GM12892 (cell line): ENCODE measurements around the gene TAS1R1.

Experiments
- DNase-seq: peaks from one replicate; pipeline ENCODE4 v3.0.0; 2011; ENCODE audit not compliant: insufficient read length
- FAIRE-seq: peaks from 2 replicates; lab custom pipeline; 2011; peaks lifted over from hg19 to GRCh38; lab: Jason Lieb, UNC
- POLR2A ChIP-seq: IDR thresholded peaks from 2 replicates; pipeline ENCODE4 v1.6.1; 2011; ENCODE audit warnings: low read depth, low read length, control low read depth
- POLR2AphosphoS5 ChIP-seq: IDR thresholded peaks from 2 replicates; pipeline ENCODE4 v1.6.1; 2011; ENCODE audit warnings: low read depth, low read length, control low read depth
- TAF1 ChIP-seq: IDR thresholded peaks from 2 replicates; pipeline ENCODE4 v1.6.1; 2011; ENCODE audit warnings: low read depth, mild to moderate bottlenecking, control low read depth, low read length, borderline replicate concordance

TAS1R1 gene

GRCh38 chr1:6586404-6586816 lies 31.3 kb downstream of the TAS1R1 start:
- FAIRE-seq = no peak
- DNase-seq = no peak
- TF ChIP-seq POLR2A = no peak
- 0 out of 2 replicates have a peak, but pooled peaks have one; percentile 23 for TF ChIP-seq POLR2AphosphoS5

DNA sequence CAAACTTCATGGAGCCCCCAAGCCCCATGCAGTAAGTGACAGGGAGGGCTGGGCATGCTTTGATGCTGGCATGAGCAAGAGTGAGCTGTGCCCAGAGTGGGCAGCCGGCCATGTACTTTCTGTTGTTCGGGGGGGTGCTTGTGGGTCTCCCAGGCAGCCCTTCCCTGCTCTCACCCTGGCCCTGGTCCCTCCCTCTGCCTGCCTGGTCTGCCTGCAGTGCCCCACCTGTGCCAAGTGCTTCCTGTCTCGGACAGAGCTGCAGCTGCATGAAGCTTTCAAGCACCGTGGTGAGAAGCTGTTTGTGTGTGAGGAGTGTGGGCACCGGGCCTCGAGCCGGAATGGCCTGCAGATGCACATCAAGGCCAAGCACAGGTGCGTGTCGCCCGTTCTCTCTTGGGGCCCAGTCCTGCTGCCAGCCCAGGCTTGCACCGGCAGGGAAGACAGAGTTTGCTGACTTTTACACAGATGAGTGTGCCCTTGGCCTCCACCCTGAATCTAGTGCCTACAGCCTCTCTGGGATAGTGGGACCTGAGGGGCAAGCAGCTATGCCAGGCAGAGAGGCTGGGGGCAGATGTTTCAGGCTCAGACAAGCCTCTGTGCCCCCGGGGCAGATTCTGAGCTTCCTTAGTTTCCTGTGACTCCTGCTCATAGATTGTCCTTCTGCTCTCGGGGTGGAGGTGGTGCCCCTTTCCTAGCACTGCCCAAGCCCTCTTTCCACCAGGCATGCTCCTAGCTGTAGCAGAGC lies 32.3 kb downstream of the TAS1R1 start:
- FAIRE-seq = no peak
- TF ChIP-seq TAF1 (no peak), POLR2A (no peak), POLR2AphosphoS5 (no peak)
- no peak for DNase-seq

DNA sequence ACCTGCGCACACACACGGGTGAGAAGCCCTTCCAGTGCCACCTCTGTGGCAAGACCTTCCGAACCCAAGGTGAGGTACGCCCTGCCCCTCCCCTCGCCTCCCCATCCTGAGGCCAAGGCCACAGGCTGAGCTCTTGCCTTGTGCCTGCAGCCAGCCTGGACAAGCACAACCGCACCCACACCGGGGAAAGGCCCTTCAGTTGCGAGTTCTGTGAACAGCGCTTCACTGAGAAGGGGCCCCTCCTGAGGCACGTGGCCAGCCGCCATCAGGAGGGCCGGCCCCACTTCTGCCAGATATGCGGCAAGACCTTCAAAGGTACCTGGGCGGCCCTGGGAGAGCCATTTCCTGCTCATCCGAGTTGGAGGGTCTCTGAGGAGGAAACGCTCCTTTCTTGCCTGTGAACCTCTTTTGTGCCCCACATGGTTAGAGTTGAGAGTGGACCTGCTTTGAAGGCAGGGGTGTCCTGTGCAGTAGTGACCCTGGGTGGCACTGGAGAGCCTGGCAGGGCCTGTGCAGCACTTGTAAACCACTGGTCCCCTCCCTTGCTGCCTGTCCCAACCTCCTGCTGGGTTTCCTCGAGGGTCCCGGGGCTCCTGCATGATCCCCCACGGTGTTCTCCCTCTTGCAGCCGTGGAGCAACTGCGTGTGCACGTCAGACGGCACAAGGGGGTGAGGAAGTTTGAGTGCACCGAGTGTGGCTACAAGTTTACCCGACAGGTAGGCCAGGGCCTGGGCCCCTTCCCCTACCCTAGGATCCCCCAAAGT lies 33.2 kb downstream of the TAS1R1 start:
- TF ChIP-seq POLR2AphosphoS5 (no peak), TAF1 (no peak), POLR2A (no peak)
- no peak for DNase-seq
- FAIRE-seq = no peak

DNA sequence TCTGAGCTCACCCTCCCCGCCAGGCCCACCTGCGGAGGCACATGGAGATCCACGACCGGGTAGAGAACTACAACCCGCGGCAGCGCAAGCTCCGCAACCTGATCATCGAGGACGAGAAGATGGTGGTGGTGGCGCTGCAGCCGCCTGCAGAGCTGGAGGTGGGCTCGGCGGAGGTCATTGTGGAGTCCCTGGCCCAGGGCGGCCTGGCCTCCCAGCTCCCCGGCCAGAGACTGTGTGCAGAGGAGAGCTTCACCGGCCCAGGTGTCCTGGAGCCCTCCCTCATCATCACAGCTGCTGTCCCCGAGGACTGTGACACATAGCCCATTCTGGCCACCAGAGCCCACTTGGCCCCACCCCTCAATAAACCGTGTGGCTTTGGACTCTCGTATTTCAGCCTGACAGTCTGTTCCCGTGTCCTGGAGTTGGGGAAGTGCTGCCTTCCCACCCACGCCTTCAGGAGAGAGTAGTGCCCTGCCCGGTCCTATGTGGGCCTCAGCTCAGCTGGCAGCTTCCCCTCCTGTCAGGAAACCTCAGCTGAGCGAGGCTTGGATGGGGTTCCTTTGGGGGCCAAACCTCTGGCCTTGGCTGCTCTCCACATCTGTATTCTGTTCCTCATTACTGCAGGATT lies 33.9 kb downstream of the TAS1R1 start:
- TF ChIP-seq POLR2A (no peak), TAF1 (no peak), POLR2AphosphoS5 (no peak)
- no peak for FAIRE-seq

DNA sequence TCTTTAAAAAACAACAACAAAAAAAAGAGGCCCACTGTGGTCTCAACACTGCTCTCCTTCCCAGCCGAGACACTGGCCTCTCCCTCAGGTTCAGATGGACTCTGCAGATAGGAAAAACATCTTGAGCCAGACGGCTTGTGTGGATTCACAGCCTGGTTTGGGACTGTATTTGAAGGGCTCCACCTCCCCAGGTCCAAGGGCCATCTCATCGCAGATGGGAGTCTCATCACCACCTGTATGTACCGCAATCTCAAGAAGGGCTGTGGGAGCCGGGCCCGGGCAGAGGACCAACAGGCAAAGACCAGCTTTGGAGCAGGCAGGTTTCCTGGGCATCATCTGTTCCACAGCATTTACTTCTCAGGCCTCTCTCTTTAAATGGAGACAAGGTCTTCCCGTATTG lies 34.9 kb downstream of the TAS1R1 start:
- DNase-seq (no peak), FAIRE-seq (no peak)

More for the DNA sequence above, 33.9 kb downstream of the TAS1R1 start:
- no peak for DNase-seq

DNA sequence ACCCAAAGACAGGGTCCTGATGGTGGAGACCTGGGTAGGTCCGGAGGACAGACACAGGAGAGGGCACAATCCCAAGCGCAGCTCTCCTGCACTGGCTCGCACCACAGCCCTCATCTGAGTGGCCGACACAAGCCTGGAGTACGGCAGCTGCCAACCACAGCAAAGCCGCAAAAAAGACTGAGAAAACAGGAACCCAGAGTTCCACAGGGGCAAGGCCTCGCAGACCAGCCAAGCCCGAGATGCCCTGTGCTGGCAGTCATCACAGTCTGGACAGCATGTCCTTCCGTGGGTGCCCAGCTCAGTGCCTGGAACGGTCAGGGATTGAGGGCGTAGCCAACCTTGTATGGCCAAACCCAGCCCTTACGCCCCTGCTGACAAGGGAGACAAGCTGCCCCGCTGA lies 36.1 kb downstream of the TAS1R1 start:
- FAIRE-seq = no peak
- TF ChIP-seq POLR2A (no peak), POLR2AphosphoS5 (no peak), TAF1 (no peak)
- no peak for DNase-seq

More for the DNA sequence above, 34.9 kb downstream of the TAS1R1 start:
- TF ChIP-seq POLR2AphosphoS5 (no peak), TAF1 (no peak), POLR2A (no peak)

GRCh38 chr1:6591644-6592043 lies 36.5 kb downstream of the TAS1R1 start:
- FAIRE-seq (no peak), DNase-seq (no peak)
- TF ChIP-seq TAF1 (no peak), POLR2A (no peak), POLR2AphosphoS5 (no peak)

- FAIRE-seq = no peak
- TF ChIP-seq POLR2AphosphoS5 (no peak), POLR2A (no peak), TAF1 (no peak)
- DNase-seq = no peak
Measured at GRCh38 chr1:6592441-6592840, 37.3 kb downstream of the TAS1R1 start.

DNA sequence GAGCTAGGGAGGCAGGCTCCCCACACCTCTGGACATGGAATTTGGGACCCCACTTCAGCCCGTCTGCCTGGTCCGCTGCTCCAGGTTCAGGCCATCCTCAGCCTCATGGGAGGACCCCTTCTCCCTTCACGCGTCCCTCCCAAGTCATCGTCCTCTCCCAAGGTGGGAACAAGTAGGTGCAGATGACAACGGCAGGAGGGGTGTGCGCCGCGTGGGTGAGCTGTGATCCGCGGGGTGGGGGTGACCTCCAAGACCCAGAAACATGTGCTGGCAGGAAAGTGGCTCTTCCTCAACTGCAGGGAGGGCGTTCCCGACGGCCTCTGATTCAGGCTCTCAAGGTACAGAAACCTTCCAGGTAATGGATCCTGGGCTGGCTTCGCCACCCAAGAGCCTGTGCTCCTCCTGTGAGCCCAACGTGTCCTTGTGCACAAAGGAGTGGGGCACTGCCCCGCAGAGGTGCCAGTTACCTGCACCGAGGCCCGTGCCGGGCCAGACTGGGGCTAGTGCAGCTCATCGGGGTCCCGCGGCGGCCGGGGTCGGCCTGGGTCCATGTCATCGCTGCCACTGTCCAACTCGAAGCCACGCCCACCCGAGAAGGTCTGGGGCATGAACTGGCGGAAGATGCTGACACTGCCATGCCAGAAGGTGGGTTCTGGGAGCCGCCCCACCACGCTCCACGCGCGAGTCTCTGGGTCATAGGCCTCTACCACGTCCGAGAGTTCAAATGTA lies 37.9 kb downstream of the TAS1R1 start:
- TF ChIP-seq POLR2AphosphoS5 (no peak), POLR2A (no peak), TAF1 (no peak)
- DNase-seq (no peak), FAIRE-seq (no peak)

- no peak for DNase-seq
- FAIRE-seq = no peak
- TF ChIP-seq TAF1 (no peak), POLR2A (no peak), POLR2AphosphoS5 (no peak)
Measured at GRCh38 chr1:6593810-6594209, 38.7 kb downstream of the TAS1R1 start.
